ENCODE measurements around the gene SNAP23.

SNAP23 gene

DNA sequence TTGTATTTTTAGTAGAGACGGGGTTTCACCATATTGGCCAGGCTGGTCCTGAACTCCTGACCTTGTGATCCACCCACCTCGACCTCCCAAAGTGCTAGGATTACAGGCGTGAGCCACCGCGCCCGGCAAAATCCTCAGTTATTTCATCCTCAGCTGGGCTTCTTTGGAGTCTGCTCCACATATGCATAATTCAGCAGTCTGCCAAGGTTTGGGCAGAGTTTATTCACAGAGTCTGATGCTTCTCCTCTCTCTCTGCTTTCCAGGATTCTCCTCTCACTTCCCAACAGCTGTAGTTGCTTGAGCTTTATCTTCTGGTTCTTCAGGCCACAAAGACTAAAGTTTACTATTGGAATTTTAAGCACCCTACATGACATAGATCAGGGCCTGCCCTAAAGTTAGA lies 12.7 kb upstream of the SNAP23 start:
- no peak overlapping the region for H3K9ac ChIP-seq (ENCODE audit: low read depth, low read length)
- H3K4me1 ChIP-seq (ENCODE audit: insufficient read depth, low read length) = no peaks in the 10 kb centered on the region
- H3K36me3 ChIP-seq (ENCODE audit: insufficient read depth, low read length) = no peaks in the 10 kb centered on the region
- H3K9me3 ChIP-seq (ENCODE audit: control insufficient read depth, insufficient read depth, low read length) = no peaks in the 10 kb centered on the region

DNA sequence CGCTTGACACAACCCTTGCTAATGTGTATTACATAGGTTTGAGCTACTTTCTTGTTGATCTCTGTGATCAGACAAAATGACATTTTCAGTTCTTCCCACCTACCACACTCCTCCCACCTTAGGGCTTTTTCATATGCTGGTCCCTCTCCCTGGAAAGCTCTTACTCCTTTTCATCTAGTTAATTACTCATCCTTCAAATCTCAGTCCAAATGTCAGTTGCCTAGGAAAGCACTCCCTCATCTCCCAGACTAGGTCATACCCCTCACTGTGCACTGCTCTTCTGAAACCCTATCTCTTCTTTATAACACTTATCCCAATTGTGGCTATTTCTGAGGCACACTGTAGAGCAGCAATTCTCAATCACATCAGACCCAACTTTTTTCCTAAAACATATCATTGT lies 11.8 kb upstream of the SNAP23 start:
- H3K36me3 ChIP-seq (ENCODE audit: insufficient read depth, low read length) = no peaks in the 10 kb centered on the region
- H3K4me1 ChIP-seq (ENCODE audit: insufficient read depth, low read length) = no peaks in the 10 kb centered on the region
- no peaks in the 10 kb centered on the region for H3K9me3 ChIP-seq (ENCODE audit: control insufficient read depth, insufficient read depth, low read length)
- no peak overlapping the region for H3K9ac ChIP-seq (ENCODE audit: low read depth, low read length)

DNA sequence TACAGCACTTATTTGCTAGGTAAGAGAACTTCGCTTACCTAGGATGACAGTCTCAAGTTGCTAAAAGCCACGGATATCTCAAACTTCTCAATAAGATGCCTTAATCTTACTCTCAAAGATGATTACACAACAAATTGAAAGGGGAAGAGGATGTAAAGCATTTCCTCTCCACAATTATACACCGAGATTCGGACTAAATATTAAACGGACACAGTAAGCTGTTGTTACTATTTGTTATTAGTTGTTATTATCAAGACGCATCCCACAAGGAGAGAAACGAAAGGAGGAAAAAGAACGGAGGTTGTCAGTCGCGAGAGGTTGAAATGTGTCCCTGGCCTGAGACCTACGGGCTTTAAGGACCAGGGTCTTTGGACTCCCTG lies 5.2 kb upstream of the SNAP23 start:
- no peaks in the 10 kb centered on the region for H3K9me3 ChIP-seq (ENCODE audit: control insufficient read depth, insufficient read depth, low read length)
- no peaks in the 10 kb centered on the region for H3K4me1 ChIP-seq (ENCODE audit: insufficient read depth, low read length)
- no peaks in the 10 kb centered on the region for H3K36me3 ChIP-seq (ENCODE audit: insufficient read depth, low read length)

DNA sequence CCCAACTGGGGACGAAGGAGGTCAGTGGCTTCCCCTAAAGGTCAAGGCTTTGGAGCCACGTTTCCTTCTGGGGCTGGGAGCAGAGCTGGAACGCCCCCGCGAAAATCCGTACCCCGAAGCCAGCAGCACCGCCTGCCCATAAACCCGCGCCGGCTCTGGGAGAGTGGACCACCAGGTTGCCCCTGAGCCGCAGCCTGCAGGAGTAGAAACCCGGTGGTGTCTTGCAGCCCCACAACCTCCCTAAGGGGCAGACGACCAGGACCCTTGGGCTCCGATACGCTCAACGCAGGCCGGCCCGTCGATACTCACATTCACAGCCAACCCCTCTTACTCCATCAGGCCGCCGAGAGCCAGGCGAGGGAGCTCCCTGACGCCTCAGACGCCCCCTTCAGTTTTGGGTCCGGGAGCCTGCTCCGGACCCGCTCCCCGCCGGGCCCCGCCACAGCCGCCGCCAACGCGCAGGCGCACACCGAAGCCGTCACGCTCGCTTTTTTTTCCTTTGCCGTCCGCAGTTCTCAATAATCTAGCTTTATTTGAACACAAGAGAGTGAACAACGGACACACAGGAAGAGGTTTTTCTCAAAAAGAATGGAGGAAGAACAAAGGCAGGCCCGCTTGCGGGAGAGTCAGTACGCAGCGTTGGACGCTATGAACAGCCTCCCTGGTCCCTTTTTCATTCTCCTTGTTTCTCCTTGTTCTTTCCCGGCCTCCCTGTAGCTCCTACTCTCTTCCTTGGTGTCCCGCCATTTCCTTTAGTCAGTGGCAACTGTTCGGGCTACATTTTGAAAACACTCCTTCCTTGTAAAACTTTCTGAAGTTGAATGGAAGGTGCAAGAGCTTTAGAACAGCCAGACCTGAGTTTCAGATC lies 4.5 kb upstream of the SNAP23 start, which contains the start of gene ZNF106:
Gene ZNF106 (minus strand): TSS at position 471 of the 868 bp plus-strand sequence. CDS start 18,852 bp downstream, outside the sequence.
- Histone ChIP-seq H3K36me3 (ENCODE audit: insufficient read depth, low read length) (no peaks in the 10 kb centered on the region), H3K9ac (ENCODE audit: low read depth, low read length) (peak within 1 kb of the TSS; percentile 92), H3K9me3 (ENCODE audit: control insufficient read depth, insufficient read depth, low read length) (no peaks in the 10 kb centered on the region), H3K4me1 (ENCODE audit: insufficient read depth, low read length) (no peaks in the 10 kb centered on the region)

More for the DNA sequence above, 5.2 kb upstream of the SNAP23 start:
- peak overlapping the region; percentile 92 for H3K9ac ChIP-seq (ENCODE audit: low read depth, low read length)

DNA sequence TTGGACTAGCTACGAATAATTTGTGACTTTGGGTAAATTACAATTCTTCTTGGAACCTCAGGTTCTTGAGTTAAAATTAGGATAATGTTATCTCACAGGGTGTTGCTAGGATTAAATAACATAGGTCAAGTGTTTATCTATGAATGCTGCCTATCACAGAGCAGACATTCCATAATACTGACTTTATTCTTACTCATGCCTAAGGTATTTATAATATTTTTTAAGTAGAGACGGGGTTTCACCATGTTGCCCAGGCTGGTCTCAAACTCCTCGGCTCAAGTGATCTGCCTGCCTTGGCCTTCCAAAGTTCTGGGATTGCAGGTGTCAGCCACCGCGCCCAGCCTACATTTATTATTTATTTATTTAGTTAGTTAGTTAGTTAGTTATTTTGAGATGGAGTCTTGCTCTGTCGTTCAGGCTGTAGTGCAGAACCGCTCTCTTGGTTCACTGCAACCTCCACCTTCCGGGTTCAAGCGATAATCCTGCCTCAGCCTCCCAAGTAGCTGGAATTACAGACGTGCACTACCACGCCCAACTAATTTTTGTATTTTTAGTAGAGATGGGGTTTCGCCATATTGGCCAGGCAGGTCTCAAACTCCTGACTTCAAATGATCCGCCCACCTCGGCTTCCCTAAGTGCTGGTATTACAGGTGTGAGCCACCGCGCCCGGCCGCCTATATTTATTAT lies 3.8 kb upstream of the SNAP23 start:
- Histone ChIP-seq H3K36me3 (ENCODE audit: insufficient read depth, low read length) (no peaks in the 10 kb centered on the region), H3K4me1 (ENCODE audit: insufficient read depth, low read length) (no peaks in the 10 kb centered on the region), H3K9me3 (ENCODE audit: control insufficient read depth, insufficient read depth, low read length) (no peaks in the 10 kb centered on the region), H3K9ac (ENCODE audit: low read depth, low read length) (peak overlapping the region; percentile 92)

DNA sequence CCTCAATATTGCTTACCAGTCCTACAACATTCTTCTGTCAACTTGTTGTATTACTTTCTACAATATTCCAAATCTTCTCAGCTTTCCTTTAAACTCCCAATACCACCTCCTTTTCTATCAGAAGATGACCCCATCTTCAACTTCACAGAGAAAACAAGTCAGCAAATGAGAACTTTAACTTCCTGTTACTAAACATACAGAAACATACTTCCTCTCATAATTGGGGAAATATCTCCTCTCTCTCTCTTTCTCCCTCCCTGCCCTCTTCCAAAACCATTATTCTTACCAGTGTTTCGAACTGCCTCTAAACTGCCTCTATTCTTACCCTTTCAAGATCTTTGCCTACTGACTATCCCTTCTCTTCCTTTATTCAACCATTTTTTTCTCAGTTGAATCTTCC lies 1.8 kb upstream of the SNAP23 start:
- no peaks in the 10 kb centered on the region for H3K36me3 ChIP-seq (ENCODE audit: insufficient read depth, low read length)
- no peaks in the 10 kb centered on the region for H3K9me3 ChIP-seq (ENCODE audit: control insufficient read depth, insufficient read depth, low read length)
- no peak overlapping the region for H3K9ac ChIP-seq (ENCODE audit: low read depth, low read length)
- H3K4me1 ChIP-seq (ENCODE audit: insufficient read depth, low read length) = no peaks in the 10 kb centered on the region

DNA sequence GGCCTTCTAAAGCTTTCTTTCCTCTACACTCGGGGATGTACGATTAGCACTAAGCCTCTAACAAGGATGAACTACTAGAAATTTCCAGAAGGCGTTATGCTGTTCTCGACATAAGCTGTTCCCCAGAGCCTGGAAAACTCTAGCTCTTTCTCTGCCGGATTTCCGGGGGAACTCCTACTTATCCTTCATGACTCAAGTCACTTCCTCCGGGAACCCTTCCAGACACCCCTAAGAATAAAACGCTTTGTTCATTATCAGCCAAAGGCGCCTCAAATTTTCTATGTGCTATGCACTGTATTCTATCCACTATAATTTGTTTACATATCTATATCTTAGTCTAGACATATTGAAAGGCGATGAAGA lies 455 bp upstream of the SNAP23 start:
- Histone ChIP-seq H3K4me1 (ENCODE audit: insufficient read depth, low read length) (peaks cover 5% of the 10 kb centered on the region; the same call in 1 of the 2 replicates), H3K9ac (ENCODE audit: low read depth, low read length) (peak overlapping the region; percentile 79), H3K9me3 (ENCODE audit: control insufficient read depth, insufficient read depth, low read length) (no peaks in the 10 kb centered on the region), H3K36me3 (ENCODE audit: insufficient read depth, low read length) (no peaks in the 10 kb centered on the region)

DNA sequence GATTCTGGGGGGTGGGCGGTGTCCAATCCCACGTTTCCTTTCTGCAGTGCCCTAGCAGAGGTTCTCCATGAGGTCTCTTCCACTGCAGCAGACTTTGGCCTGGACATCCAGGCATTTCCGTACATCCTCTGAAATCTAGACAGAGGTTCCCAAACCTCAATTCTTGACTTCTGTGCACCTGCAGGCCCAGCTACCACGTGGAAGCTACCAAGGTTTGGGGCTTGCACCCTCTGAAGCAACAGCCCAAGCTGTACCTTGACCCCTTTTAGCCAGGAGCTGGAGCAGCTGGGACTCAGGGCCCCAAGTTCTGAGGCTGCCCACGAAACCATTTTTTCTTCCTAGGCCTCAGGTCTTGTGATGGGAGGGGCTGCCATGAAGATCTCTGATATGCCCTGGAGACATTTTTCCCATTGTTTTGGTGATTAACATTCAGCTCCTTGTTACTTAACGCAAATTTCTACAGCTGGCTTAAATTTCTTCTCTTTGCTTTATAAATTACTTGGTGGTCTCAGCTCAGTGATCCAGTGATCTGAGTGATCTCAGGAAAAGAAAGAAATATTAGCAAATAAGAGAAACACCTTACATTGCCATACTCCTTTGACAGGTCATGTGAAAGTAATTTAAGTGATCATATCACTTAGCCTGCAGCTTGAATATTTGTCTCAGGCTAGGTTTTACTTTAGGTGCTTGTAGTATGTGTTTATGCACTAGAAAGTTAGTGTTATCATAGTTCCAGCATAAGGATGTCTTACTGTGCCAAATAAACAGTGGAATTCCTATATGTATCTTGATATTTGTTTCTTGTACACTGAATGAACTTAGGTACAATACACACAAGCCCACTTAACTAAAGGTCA lies 3.0 kb downstream of the SNAP23 start:
- Histone ChIP-seq H3K9me3 (ENCODE audit: control insufficient read depth, insufficient read depth, low read length) (no peaks in the 10 kb centered on the region), H3K36me3 (ENCODE audit: insufficient read depth, low read length) (no peaks in the 10 kb centered on the region), H3K4me1 (ENCODE audit: insufficient read depth, low read length) (peaks cover 8% of the 10 kb centered on the region; the same call in 1 of the 2 replicates), H3K9ac (ENCODE audit: low read depth, low read length) (no peak overlapping the region)

DNA sequence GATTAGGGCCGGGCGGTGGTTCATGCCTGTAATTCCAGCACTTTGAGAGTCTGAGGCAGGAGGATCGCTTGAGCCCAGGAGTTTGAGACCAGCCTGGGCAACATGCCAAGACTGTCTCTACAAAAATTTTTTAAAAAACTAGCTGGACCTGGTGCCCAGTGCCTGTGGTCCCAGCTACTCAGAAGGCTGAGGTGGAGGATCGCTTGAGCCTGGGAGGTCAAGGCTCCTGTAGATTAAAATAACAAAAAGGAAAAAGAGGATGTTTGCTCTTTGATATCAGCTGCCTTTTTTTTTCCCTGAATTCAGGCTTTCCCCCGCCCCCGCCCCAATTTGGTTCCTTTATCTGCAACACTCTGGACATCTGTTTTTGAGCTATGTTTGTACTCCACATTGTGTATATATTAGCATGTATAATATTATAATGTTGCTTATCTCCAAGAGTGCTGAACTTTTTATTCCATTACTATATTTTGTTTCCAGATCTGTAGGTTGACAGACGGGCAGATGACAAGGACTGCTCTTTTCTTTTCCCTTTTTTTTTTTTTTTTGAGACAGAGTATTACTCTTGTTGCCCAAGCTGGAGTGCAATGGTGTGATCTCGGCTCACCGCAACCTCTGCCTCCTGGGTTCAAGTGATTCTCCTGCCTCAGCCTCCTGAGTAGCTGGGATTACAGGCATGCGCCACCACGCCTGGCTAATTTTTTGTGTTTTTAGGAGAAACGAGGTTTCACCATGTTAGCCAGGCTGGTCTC lies 4.6 kb downstream of the SNAP23 start:
- H3K4me1 ChIP-seq (ENCODE audit: insufficient read depth, low read length) = peaks cover 15% of the 10 kb centered on the region; the same call in 1 of the 2 replicates
- H3K9me3 ChIP-seq (ENCODE audit: control insufficient read depth, insufficient read depth, low read length) = no peaks in the 10 kb centered on the region
- H3K9ac ChIP-seq (ENCODE audit: low read depth, low read length) = no peak overlapping the region
- no peaks in the 10 kb centered on the region for H3K36me3 ChIP-seq (ENCODE audit: insufficient read depth, low read length)

DNA sequence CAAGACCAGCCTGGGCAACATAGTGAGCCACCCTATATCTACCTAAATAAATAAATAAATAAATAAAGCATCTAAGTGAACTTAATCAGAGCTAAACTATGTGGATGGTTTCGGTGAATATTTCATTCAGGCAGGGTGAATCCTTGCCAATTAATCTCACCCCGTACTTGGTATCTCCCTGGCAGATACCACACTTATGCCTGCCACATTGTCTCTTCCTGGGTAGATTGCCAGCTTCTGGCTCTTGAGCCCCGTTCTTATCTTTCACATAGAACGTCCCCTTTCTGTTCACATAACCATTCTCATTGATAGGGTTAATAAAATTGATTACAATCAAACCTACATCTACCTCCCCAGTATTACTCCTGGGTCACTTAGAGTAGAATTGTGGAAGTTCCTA lies 7.0 kb downstream of the SNAP23 start:
- Histone ChIP-seq H3K9me3 (ENCODE audit: control insufficient read depth, insufficient read depth, low read length) (no peaks in the 10 kb centered on the region), H3K36me3 (ENCODE audit: insufficient read depth, low read length) (no peaks in the 10 kb centered on the region), H3K9ac (ENCODE audit: low read depth, low read length) (no peak overlapping the region), H3K4me1 (ENCODE audit: insufficient read depth, low read length) (peaks cover 15% of the 10 kb centered on the region; the same call in 1 of the 2 replicates)

DNA sequence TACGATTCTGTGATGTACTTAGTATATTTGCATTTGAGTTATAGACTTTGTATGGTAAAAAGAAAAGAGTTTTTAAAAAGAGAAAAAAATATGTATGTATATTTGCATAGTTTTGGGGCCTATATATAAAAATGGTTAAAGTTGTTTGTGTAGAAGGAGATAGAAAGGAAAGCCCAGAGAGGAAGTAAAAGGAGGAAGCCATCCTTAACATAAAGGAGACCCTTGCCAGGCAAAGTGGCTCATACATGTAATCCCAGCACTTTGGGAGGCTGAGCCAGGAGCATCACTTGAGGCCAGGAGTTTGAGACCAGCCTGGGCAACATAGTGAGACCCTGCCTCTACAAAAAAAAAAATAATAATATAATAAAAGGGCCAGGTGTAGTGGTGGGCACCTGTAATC lies 8.4 kb downstream of the SNAP23 start:
- H3K36me3 ChIP-seq (ENCODE audit: insufficient read depth, low read length) = no peaks in the 10 kb centered on the region
- H3K9ac ChIP-seq (ENCODE audit: low read depth, low read length) = no peak overlapping the region
- peaks cover 15% of the 10 kb centered on the region; the same call in 1 of the 2 replicates for H3K4me1 ChIP-seq (ENCODE audit: insufficient read depth, low read length)
- H3K9me3 ChIP-seq (ENCODE audit: control insufficient read depth, insufficient read depth, low read length) = no peaks in the 10 kb centered on the region

DNA sequence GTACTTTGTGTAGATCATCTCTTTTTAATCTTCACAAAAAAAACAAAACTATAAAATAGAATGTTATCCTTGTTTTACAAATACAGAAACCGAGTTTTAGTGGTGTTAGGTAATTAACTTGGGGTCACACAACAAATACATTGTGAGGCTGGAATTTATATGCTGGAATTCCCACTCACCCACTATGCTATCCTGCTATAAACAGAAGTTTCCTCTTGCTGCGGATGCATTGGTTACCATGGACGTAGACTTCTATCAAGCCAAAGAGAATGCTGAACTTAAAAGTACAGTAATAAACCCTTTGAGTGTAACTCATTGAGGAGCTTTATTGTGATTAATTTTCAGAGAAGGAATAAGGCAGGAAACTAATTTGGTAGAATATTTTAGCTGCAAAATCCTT lies 9.2 kb downstream of the SNAP23 start:
- Histone ChIP-seq H3K9ac (ENCODE audit: low read depth, low read length) (no peak overlapping the region), H3K9me3 (ENCODE audit: control insufficient read depth, insufficient read depth, low read length) (no peaks in the 10 kb centered on the region), H3K4me1 (ENCODE audit: insufficient read depth, low read length) (peaks cover 14% of the 10 kb centered on the region; the same call in 1 of the 2 replicates), H3K36me3 (ENCODE audit: insufficient read depth, low read length) (no peaks in the 10 kb centered on the region)

DNA sequence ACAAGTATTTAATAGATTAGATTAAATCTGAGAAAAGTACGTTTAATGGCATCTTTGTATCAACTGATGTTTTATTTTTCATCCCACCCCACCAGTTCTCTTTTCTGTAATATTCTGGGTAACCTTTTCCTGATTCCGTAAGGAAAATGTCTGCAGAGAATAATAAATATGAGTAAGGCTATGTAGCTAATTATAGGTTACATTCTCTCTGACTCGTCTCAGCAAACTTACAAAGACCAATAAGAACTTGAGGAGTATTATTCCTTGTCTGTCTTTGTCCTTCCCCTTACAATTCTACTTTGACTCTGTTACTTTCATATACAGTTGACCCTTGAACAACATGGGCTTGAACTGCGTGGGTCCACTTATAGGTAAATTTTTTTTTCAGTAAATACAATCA lies 12.1 kb downstream of the SNAP23 start:
- Histone ChIP-seq H3K4me1 (ENCODE audit: insufficient read depth, low read length) (0 out of 2 replicates have a peak, but pooled peaks cover 8% of the 10 kb centered on the region), H3K9ac (ENCODE audit: low read depth, low read length) (no peak overlapping the region), H3K36me3 (ENCODE audit: insufficient read depth, low read length) (no peaks in the 10 kb centered on the region), H3K9me3 (ENCODE audit: control insufficient read depth, insufficient read depth, low read length) (no peaks in the 10 kb centered on the region)
